GM12801 (cell line): ENCODE results near the gene TBL1XR1.

Experiments
- CTCF ChIP-seq: IDR thresholded peaks from one replicate; pipeline ENCODE4 v1.5.1; 2011; ENCODE audit warnings: control low read depth; ENCODE audit not compliant: insufficient read length; ENCODE audit errors: extremely low read depth

Gene TBL1XR1

GRCh38 chr3:177182352-177182751 lies 14.9 kb downstream of the TBL1XR1 start:
- TF ChIP-seq CTCF = no peak

GRCh38 chr3:177181418-177181817 lies 15.9 kb downstream of the TBL1XR1 start:
- TF ChIP-seq CTCF = no peak

DNA sequence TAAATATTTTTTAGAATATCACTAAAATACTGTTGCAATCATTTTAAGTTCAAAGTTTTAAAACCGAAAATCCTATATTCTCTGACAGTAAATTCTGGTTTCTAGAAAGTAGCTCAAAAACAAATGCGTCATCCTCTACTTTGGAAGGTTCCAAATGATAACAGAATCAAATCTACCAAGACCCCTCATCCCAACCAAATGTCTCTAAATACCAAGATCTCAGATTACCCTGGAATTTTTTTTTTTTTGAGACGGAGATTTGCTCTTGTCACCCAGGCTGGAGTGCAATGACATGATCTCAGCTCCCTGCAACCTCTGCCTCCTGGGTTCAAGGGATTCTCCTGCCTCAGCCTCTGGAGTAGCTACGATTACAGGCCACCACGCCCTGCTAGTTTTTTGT lies 16.8 kb downstream of the TBL1XR1 start:
- no peak for TF ChIP-seq CTCF

GRCh38 chr3:177179281-177180067 lies 17.8 kb downstream of the TBL1XR1 start:
- no peak for TF ChIP-seq CTCF

DNA sequence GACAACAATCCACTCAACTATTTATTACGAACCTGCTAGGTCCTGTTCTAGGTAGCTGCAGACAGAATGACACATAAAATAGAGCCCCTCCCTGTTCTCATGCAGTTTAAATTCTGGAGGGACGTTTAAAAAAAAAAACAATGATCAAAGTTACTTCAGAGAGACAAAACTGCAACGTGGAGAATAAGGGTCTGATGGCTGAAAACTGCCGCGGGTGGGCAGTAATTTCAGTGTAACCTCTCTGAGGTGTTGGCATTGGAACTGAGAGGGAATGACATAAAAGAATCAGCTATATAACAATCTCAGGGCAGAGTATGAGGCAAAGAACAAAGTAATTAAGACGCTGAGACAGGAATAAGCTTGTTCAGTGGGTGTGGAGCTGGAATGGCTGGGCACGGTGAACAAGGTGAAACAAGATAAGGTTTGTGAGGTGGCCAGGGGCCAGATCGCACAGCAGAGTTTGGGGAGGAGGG lies 19.5 kb downstream of the TBL1XR1 start:
- TF ChIP-seq CTCF = no peak

DNA sequence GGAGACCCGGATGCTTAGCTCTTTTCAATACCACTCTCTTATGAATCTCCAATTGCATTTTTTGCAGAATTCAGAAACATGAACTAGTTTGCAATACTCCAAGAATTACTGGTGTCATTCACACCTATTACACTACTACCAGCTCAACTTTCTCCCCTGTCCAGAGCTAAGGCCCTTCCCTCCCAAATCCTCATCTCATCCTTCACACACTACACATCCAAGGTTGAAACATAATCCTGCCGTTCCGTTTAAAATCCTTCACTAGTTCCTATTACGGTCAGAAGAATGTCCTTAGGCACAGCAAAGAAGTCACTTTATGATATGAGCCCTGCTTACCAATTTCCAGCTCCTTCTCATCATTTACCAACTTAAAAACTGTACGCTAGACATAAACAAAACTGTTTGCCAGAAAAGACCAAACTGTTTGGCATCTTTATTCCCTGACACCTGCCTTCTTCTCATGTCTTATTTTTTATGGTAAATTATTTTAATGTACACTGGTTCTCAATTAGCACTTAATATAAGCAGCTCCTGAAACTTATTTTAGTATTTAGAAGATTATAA lies 22.6 kb downstream of the TBL1XR1 start:
- no peak for TF ChIP-seq CTCF

DNA sequence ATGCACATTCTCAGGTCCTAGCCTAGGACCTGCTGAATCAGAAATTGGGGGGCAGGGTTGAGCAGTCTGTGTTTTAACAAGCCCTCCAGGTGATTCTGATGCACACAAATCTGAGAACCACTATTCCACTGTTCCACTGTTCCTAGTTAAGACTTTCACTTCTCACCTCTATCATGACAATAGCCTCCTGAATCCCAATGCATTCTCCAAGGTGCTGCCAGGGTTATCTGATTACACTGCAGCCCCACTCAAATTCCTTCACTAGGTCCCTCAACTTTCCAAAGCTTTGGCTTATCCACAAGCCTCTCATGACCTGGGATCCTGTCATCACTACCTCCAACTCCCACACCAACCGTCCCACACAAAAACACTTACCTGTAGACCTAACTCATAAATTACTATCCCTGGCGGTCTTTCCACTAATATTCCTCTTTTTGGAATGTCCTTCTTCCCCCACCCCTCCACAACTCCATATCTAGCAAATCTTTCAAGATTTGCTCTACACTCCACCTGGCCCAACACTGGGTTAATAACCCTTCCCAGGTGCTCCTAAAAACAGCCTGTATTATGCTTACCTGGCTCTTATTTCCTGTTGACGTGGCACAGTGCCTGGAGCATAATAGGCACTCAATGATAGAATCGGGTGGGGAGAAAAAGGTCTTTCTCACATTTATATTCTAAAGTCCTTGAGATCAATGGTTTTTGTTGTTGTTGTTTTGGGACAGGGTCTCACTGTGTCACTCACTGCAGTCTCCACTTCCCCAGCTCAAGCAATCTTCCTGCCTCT lies 27.2 kb downstream of the TBL1XR1 start:
- TF ChIP-seq CTCF = no peak
